ENCODE results near the gene C2CD4D. TPM values are rescaled to one million over a fixed set of nuclear protein-coding genes. Genes with fewer than 3 reads are reported as not detected.

Gene C2CD4D
- polyA plus RNA-seq, 1 donor from 2014 or later = 0.20 TPM

Other genes starting within 250 kb of the C2CD4D start
- 12.9 TPM for gene SNX27, start 227.8 kb downstream of the C2CD4D start, polyA plus RNA-seq
- gene CELF3, start 123.0 kb downstream of the C2CD4D start, polyA plus RNA-seq = not detected
- gene RIIAD1, start 118.3 kb downstream of the C2CD4D start, polyA plus RNA-seq = not detected
- 117 TPM for gene MRPL9, start 76.3 kb downstream of the C2CD4D start, polyA plus RNA-seq
- gene TDRKH, start 49.3 kb downstream of the C2CD4D start, polyA plus RNA-seq = 9.0 TPM
- not detected for gene LINGO4, start 34.4 kb downstream of the C2CD4D start, polyA plus RNA-seq
- 0.26 TPM for gene RORC, start 8.0 kb downstream of the C2CD4D start, polyA plus RNA-seq
- not detected for gene THEM5, start 13.9 kb upstream of the C2CD4D start, polyA plus RNA-seq
- 23.6 TPM for gene THEM4, start 69.7 kb upstream of the C2CD4D start, polyA plus RNA-seq
- 459 TPM for gene S100A10, start 154.0 kb upstream of the C2CD4D start, polyA plus RNA-seq
- 140 TPM for gene S100A11, start 197.2 kb upstream of the C2CD4D start, polyA plus RNA-seq
- gene TCHHL1, start 249.2 kb upstream of the C2CD4D start, polyA plus RNA-seq = not detected